K562 (cell line): ENCODE measurements around the gene CRK. TPM values are rescaled to one million over a fixed set of nuclear protein-coding genes. Genes with fewer than 3 reads are reported as not detected.

Source experiments
- ARID2 ChIP-seq: fragments of 450-650 bp; IDR thresholded peaks from 2 replicates; pipeline ENCODE4 v1.6.1; 2017; ENCODE audit warnings: antibody characterized with exemption, mild to moderate bottlenecking
- ARNT ChIP-seq, 2 experiments: fragments of 450-650 bp; IDR thresholded peaks; 2 replicates each; pipeline ENCODE4 v1.6.1; 2016; ENCODE audit warnings: mild to moderate bottlenecking in 1 of 2
- BHLHE40 ChIP-seq: IDR thresholded peaks from 2 replicates; pipeline ENCODE4 v1.6.1; 2011; ENCODE audit warnings: low read length, improper control_type of control experiment
- CHD1 ChIP-seq: fragments of 200-600 bp; sonication (generic); IDR thresholded peaks from one replicate; pipeline ENCODE4 v1.6.1; 2012; ENCODE audit warnings: mild to moderate bottlenecking, moderate library complexity, low read length, inconsistent platforms
- COPS2 ChIP-seq: fragments of 450-650 bp; conservative IDR thresholded peaks from 2 replicates; pipeline ENCODE4 v1.6.1; 2016; ENCODE audit warnings: mild to moderate bottlenecking, moderate library complexity
- EHMT2 ChIP-seq: fragments of 450-650 bp; IDR thresholded peaks from 2 replicates; pipeline ENCODE4 v1.6.1; 2018; ENCODE audit warnings: antibody characterized with exemption
- FOS ChIP-seq: IDR thresholded peaks from 3 replicates; pipeline ENCODE4 v1.6.1; 2011; ENCODE audit not compliant: insufficient read length; ENCODE audit errors: extremely low read depth
- HDAC1 ChIP-seq, 2 experiments: fragments of 450-650 bp; IDR thresholded peaks; 2 replicates each; pipeline ENCODE4 v1.6.1; 2016 to 2017; ENCODE audit warnings: inconsistent platforms in 1 of 2, mild to moderate bottlenecking in 1 of 2, moderate library complexity in 1 of 2
- HDAC2 ChIP-seq: fragments of 450-650 bp; IDR thresholded peaks from 2 replicates; pipeline ENCODE4 v1.6.1; 2016; ENCODE audit warnings: mild to moderate bottlenecking
- NR1H2 ChIP-seq: sonication (generic); formaldehyde crosslinking; IDR thresholded peaks from 2 replicates; pipeline ENCODE4 v1.4.0; 2020; ENCODE audit warnings: mild to moderate bottlenecking, missing genetic modification reagents
- NR2C2 ChIP-seq, 2 experiments: fragments of 200-800 bp in 1 of 2; sonication (Bioruptor generic) in 1 of 2; sonication (generic) in 1 of 2; formaldehyde crosslinking in 1 of 2; IDR thresholded peaks; 2 replicates each; pipeline versions ENCODE4 v1.6.1 to v1.8.0; 2016 to 2022; ENCODE audit warnings: mild to moderate bottlenecking in 1 of 2, missing compliant biosample characterization in 1 of 2, missing genetic modification characterization in 1 of 2, missing genetic modification reagents in 1 of 2
- POLR2H ChIP-seq: IDR thresholded peaks from 2 replicates; pipeline ENCODE4 v1.6.1; 2016; ENCODE audit warnings: missing genetic modification characterization, low read depth, mild to moderate bottlenecking, control low read depth, missing compliant biosample characterization, moderate library complexity
- POLR3G ChIP-seq: IDR thresholded peaks from 2 replicates; pipeline ENCODE4 v1.6.1; 2011; ENCODE audit not compliant: insufficient read length, insufficient replicate concordance; ENCODE audit errors: extremely low read depth
- SMARCA4 ChIP-seq: fragments of 450-650 bp; IDR thresholded peaks from 2 replicates; pipeline ENCODE4 v1.6.1; 2016
- STAT5B ChIP-seq: fragments of 250-450 bp; sonication (Bioruptor Pico); IDR thresholded peaks from 2 replicates; pipeline ENCODE4 v1.8.0; 2021; ENCODE audit warnings: mild to moderate bottlenecking, inconsistent platforms
- TRIM24 ChIP-seq, 2 experiments: fragments of 450-650 bp; IDR thresholded peaks; 2 replicates each; pipeline ENCODE4 v1.6.1; 2016
- ZBTB9 ChIP-seq: fragments of 450-650 bp; formaldehyde crosslinking; IDR thresholded peaks from 2 replicates; pipeline ENCODE4 v1.4.0; 2020; ENCODE audit warnings: mild to moderate bottlenecking, moderate library complexity
- ZKSCAN1 ChIP-seq: fragments of 150-350 bp; IDR thresholded peaks from 2 replicates; pipeline ENCODE4 v1.6.1; 2016; ENCODE audit warnings: low read depth, low read length
- ZNF140 ChIP-seq: fragments of 250-450 bp; sonication (Bioruptor Pico); IDR thresholded peaks from 2 replicates; pipeline ENCODE4 v1.8.0; 2021; ENCODE audit warnings: moderate library complexity, mild to moderate bottlenecking, inconsistent platforms
- ZNF512 ChIP-seq: IDR thresholded peaks from 2 replicates; pipeline ENCODE4 v1.6.1; 2016; ENCODE audit warnings: missing genetic modification characterization, missing compliant biosample characterization
- polyA plus RNA-seq, 8 experiments: library from polyadenylated mRNA; depleted of rRNA in 4 of 8; stranded (reverse) in 5 of 8; unstranded in 3 of 8; fragments of >200 nt; fragmentation: Nextera tagmentation in 2 of 8; fragmentation: Illumina TruSeq in 1 of 8; extraction: Ambion mirVana in 2 of 8; extraction: Trizol in 1 of 8; gene quantifications; 2 replicates each; pipeline versions ENCODE4 v1.2.1 to v1.2.3, GENCODE V29; 2011 to 2014; ENCODE audit warnings: inconsistent platforms in 1 of 8, missing spikeins in 1 of 8
- total RNA-seq, 7 experiments: library from RNA; depleted of rRNA in 6 of 7; stranded (reverse); fragments of >200 nt in 6 of 7; fragmentation: Illumina TruSeq in 2 of 7; extraction: Trizol in 2 of 7; gene quantifications; 2 replicates each; pipeline versions ENCODE4 v1.2.1 to v1.2.3, GENCODE V29; 2011 to 2021; ENCODE audit warnings: low replicate concordance in 1 of 7
- TF ChIP-seq, protein P1 (sequence below): fragments of 250-450 bp; sonication (Bioruptor Pico); IDR thresholded peaks from 2 replicates; pipeline ENCODE4 v1.5.0; 2020; ENCODE audit warnings: mild to moderate bottlenecking
- TF ChIP-seq, protein P2 (sequence below), 2 experiments: IDR thresholded peaks in 1 of 2; conservative IDR thresholded peaks in 1 of 2; 2 replicates each; pipeline ENCODE4 v1.6.1; 2016; ENCODE audit warnings: low read depth in 2 of 2, mild to moderate bottlenecking in 1 of 2, missing compliant biosample characterization in 1 of 2, missing genetic modification characterization in 1 of 2, moderate library complexity in 1 of 2

Gene CRK
- total and polyA plus RNA-seq, 9 of the 15 experiments (the other 6 are each of a cell fraction or from before 2014, with no cell fraction given), result 13.1 to 40.2 (median 26.1) TPM

DNA sequence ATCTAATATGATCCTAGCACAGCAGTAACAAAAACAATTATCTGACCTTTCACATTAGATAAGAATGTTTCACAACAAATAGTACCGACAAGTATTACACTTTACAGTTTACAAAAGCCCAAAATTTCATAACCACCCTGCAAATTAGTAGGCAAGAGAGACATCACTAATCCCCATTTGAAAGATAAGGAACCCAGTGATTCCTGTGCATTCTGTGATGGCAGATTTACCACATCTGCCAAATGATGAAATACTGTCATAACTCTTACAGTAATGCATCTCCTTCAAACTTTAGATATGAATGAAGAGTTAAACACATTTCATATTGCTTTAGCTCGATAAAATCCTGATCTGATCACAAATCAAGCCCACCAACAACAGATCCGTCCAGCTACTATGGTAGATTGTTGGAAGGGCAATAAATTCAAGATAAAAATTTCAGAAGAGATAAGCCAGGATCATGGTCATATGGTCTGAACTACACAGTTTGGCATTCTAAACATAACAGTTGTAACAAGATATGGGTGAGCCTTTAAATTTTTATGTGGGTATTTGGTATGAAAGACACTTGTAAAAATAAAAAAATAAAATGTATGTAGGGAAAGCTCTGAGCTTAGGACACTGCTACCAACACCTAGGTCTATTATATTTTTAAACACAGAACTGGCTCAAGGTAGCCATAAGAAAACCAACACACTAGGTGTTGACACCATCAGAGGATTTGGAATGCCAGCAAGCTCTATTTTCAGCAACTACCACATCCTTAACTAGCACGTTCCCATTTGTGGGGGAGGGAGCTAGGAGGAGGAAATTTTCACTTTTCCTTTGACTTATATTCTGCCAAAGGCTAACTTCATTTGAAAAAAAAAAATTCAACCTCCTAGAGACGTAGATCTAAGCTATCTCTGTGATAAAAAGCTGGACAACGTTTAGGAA, 65.3 kb downstream of the CRK start (continued):
- TF ChIP-seq ZBTB9 (CRISPR knock-in tag) (no peak), ZNF140 (CRISPR knock-in tag) (no peak), ZNF512 (no peak), SMARCA4 (peak; percentile 59; the same call in 1 of the 2 replicates), HDAC1 (IDR thresholded peaks at IDR 0.05) (no peak), STAT5B (CRISPR knock-in tag) (no peak), NR1H2 (CRISPR knock-in tag) (no peak), EHMT2 (no peak), CHD1 (no peak), FOS (no peak), TRIM24 (IDR thresholded peaks at IDR 0.05) (peak in 1 of 2 experiments; percentile 25; a peak in 1 of 4 replicates), BHLHE40 (peak; percentile 61), ARID2 (no peak), HDAC2 (no peak), ZKSCAN1 (no peak), NR2C2 (CRISPR knock-in tag; IDR thresholded peaks at IDR 0.05) (no peak), NR2C2 (tag; IDR thresholded peaks at IDR 0.05) (peak; percentile 87), POLR2H (tag) (no peak), POLR3G (no peak), ARNT (IDR thresholded peaks at IDR 0.05) (no peak), COPS2 (no peak)
- TF ChIP-seq, protein P1, sequence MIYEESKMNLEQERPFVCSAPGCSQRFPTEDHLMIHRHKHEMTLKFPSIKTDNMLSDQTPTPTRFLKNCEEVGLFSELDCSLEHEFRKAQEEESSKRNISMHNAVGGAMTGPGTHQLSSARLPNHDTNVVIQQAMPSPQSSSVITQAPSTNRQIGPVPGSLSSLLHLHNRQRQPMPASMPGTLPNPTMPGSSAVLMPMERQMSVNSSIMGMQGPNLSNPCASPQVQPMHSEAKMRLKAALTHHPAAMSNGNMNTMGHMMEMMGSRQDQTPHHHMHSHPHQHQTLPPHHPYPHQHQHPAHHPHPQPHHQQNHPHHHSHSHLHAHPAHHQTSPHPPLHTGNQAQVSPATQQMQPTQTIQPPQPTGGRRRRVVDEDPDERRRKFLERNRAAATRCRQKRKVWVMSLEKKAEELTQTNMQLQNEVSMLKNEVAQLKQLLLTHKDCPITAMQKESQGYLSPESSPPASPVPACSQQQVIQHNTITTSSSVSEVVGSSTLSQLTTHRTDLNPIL (CRISPR knock-in tag), result no peak
- TF ChIP-seq, protein P2, sequence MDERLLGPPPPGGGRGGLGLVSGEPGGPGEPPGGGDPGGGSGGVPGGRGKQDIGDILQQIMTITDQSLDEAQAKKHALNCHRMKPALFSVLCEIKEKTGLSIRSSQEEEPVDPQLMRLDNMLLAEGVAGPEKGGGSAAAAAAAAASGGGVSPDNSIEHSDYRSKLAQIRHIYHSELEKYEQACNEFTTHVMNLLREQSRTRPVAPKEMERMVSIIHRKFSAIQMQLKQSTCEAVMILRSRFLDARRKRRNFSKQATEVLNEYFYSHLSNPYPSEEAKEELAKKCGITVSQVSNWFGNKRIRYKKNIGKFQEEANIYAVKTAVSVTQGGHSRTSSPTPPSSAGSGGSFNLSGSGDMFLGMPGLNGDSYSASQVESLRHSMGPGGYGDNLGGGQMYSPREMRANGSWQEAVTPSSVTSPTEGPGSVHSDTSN (CRISPR knock-in tag; IDR thresholded peaks at IDR 0.05; ENCODE audit: low read depth), result peak; percentile 40; the same call in 1 of the 2 replicates
- TF ChIP-seq, protein P2 (tag; conservative IDR thresholded peaks at IDR 0.05; ENCODE audit: low read depth), result peak; percentile 91
